ENCODE data around the gene TMEM184A. TPM values are rescaled to one million over a fixed set of nuclear protein-coding genes. Genes with fewer than 3 reads are reported as not detected.

The TMEM184A gene
- total RNA-seq = not detected in 2 replicates

GRCh38 chr7:1555813-1556543, at the start of gene TMEM184A:
TSS of gene TMEM184A (minus strand) at chr7:1556205. CDS start at chr7:1555484, 721 bp downstream.

DNA sequence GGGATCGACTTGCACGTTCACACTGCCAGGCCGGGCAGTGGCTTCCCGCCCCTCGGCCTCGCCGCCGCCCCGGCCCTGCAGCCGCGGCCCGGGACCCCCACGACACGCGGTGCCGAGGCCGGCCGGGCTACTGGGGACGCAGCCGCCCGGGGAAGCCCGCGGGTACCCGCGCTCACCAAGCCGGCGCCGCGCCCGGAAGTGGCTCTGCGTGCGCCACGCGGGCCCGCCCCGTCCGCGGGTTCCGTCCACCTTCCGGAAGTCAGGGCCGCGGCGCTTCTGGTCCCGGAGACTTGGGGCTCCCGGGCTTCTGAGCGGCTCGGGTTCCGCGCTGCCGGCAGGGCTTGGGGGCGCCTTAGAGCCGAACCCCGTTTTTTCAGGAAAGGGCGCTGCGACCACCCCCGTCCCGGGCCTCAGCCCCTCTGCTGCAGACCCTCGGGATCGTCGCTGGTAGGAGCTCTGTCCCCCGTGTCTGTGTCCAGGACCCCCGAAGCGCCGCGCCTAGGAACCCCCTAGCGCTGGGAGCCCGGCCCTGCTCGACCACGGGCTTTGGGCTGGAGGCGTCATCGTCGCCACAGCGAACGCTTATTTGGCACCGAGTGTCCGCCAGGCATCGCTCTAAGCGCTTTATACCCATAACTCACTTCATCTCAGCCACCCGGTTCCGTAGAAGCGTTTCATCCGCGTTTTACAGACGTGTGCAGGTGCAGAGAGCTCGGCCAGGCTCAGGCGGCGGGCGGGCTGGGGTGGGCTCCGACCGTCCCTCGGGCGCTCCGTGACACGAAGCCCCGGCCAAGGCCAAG, 14.0 kb upstream of the TMEM184A start, which contains the start of gene PSMG3:
Gene PSMG3, minus strand, starts transcription at position 200 of the 800 bp plus-strand sequence. CDS start 693 bp downstream, outside the sequence.

DNA sequence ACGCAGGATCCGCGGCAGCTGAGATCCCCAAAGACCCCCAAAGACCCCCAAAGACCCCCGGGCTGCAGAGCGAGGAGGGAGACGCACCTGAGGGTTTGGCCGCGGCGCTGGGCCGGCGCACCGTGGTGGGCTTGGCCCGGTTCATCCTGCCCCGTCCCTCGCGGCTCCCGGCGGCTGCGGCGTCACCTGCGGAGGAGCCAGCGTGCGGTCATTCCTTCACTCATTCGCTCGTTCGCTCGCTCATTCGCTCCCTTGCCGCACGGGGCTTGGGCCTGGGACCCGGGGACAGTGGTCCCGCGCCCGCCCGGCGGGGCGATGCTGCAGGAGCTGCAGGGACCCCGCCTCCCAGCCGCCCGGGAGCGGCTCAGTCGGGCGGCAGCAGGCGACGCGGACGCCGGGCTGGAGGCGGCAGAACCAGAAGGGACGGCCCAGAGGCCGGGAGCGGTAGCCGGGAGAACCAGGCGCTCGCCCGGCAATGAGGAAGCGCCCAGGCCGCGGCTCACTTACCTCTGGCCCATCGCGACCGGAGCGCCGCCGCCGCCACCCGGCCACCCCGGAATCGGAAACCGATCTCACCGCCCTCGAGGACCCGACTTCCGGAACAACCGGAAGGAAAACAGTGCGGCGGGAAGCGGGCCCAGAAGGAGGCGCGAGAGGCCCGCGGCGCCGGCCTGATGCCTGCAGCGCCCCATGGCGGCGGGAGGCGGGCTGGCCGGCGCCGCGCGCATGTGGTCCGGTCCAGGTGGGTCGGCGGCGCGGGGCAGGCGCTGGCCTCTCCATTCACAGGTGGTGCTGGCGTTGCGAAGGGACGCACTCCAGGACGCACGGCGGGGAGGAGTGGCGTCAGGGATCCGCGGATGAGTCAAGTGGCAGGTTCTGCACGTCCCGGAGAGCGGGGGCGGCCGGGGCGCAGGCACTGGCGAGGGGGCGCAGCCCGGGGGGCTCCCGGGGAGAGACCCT, 51.9 kb downstream of the TMEM184A start, which contains the start of gene INTS1:
Gene INTS1, minus strand, starts transcription at position 574 of the 960 bp plus-strand sequence. Its CDS starts 429 bp downstream, at position 145.

Other genes with a start within 250 kb of the TMEM184A start
- gene MICALL2, start 96.7 kb downstream of the TMEM184A start, total RNA-seq = 17.3 and 22.9 TPM in 2 replicates
- gene INTS1, start 51.8 kb downstream of the TMEM184A start, total RNA-seq = 55.2 and 68.4 TPM in 2 replicates
- gene MAFK, start 25.5 kb downstream of the TMEM184A start, total RNA-seq = 13.8 and 15.3 TPM in 2 replicates
- gene PSMG3, start 13.8 kb upstream of the TMEM184A start, total RNA-seq = 16.9 and 17.0 TPM in 2 replicates
- gene ELFN1, start 114.1 kb upstream of the TMEM184A start, total RNA-seq = 0.53 and 0.86 TPM in 2 replicates